ENCODE results near the gene NSUN3.

DNA sequence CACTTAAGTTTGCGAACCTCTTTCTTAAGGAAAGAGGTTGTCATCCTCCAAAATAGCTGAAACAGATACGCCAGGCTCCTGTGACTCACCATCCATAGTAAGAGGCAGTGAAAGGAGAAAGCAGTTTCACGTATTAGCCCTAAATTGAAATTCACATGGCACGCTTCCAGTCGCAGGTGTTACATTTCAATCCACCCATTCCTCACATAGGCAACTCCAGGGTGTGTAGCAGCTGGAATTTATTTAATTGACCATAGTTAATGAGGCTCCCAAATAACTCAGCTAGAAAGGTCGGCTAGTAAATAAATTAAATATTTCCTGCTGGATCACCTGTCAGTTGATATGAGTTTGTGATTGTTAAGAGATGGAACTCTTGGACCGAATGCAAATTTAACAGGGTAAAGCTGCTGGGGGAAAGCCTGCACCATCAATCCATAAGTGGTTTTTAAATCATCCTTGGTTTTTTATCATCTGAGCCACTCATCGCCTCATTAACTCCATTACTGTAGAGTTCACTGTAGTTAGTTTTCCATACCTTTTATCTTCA lies 19.6 kb downstream of the NSUN3 start:
- TF ChIP-seq POLR2AphosphoS5 (IDR thresholded peaks at IDR 0.05; ENCODE audit: low read depth, low read length) (no peak), TAF1 (IDR thresholded peaks at IDR 0.05; ENCODE audit: borderline replicate concordance, insufficient read depth, low read length) (no peak), SIN3A (IDR thresholded peaks at IDR 0.05; ENCODE audit: borderline replicate concordance, insufficient read depth, low read length) (no peak), FOXP2 (optimal IDR thresholded peaks at IDR 0.05; ENCODE audit: borderline replicate concordance, extremely low read depth, extremely low read length, insufficient read depth) (no peak)
- TF ChIP-seq, protein P1, sequence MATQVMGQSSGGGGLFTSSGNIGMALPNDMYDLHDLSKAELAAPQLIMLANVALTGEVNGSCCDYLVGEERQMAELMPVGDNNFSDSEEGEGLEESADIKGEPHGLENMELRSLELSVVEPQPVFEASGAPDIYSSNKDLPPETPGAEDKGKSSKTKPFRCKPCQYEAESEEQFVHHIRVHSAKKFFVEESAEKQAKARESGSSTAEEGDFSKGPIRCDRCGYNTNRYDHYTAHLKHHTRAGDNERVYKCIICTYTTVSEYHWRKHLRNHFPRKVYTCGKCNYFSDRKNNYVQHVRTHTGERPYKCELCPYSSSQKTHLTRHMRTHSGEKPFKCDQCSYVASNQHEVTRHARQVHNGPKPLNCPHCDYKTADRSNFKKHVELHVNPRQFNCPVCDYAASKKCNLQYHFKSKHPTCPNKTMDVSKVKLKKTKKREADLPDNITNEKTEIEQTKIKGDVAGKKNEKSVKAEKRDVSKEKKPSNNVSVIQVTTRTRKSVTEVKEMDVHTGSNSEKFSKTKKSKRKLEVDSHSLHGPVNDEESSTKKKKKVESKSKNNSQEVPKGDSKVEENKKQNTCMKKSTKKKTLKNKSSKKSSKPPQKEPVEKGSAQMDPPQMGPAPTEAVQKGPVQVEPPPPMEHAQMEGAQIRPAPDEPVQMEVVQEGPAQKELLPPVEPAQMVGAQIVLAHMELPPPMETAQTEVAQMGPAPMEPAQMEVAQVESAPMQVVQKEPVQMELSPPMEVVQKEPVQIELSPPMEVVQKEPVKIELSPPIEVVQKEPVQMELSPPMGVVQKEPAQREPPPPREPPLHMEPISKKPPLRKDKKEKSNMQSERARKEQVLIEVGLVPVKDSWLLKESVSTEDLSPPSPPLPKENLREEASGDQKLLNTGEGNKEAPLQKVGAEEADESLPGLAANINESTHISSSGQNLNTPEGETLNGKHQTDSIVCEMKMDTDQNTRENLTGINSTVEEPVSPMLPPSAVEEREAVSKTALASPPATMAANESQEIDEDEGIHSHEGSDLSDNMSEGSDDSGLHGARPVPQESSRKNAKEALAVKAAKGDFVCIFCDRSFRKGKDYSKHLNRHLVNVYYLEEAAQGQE (IDR thresholded peaks at IDR 0.05; ENCODE audit: insufficient read depth in 1 of 2, low read depth in 2 of 2, low read length in 2 of 2), result no peak

Measured in PFSK-1 (cell line).